Sigmoid colon (tissue), 4 donors: Measurements from ENCODE around the gene MAB21L2.
A peak's percentile ranks its signal among the peaks of the same experiment; 100 is the strongest.

Source experiments
- CTCF ChIP-seq, 4 experiments: fragments of 450-650 bp in 3 of 4; fragments of 200-600 bp in 1 of 4; IDR thresholded peaks; one replicate each; pipeline ENCODE4 v1.5.1; 2016 to 2019; ENCODE audit warnings: antibody characterized with exemption in 4 of 4, mild to moderate bottlenecking in 3 of 4, moderate library complexity in 2 of 4
- POLR2A ChIP-seq, 2 donors: fragments of 450-650 bp; IDR thresholded peaks; one replicate each; pipeline ENCODE4 v1.6.1; 2016; ENCODE audit warnings: antibody characterized with exemption in 2 of 2, mild to moderate bottlenecking in 2 of 2, moderate library complexity in 2 of 2
- POLR2AphosphoS5 ChIP-seq, 4 donors: sonication (generic); formaldehyde crosslinking; IDR thresholded peaks; one replicate each; pipeline ENCODE4 v1.6.1; 2017; ENCODE audit warnings: antibody characterized with exemption in 4 of 4

GRCh38 chr4:150581641-150582051 is 305 bp upstream of the MAB21L2 start:
- TF ChIP-seq CTCF (IDR thresholded peaks at IDR 0.05) (no peak), POLR2AphosphoS5 (IDR thresholded peaks at IDR 0.05) (peak; percentile 91 to 96 (median 94)), POLR2A (IDR thresholded peaks at IDR 0.05) (peak; percentile 56 to 82)
